Sigmoid colon (tissue), 7 donors: ENCODE measurements around the gene GINS2. TPM values are rescaled to one million over a fixed set of nuclear protein-coding genes. Genes with fewer than 3 reads are reported as not detected.

Source experiments
- DNase-seq: peaks from one replicate; pipeline ENCODE4 v3.0.0-alpha.2; 2019
- H3K27ac ChIP-seq, 4 donors: fragments of 200-600 bp; sonication (generic); one replicate each; pipeline ENCODE4 v1.5.1; 2016 to 2019; ENCODE audit warnings: mild to moderate bottlenecking in 1 of 4
- H3K27me3 ChIP-seq, 3 donors: fragments of 200-600 bp; sonication (generic); one replicate each; pipeline ENCODE4 v1.5.1; 2019; ENCODE audit warnings: mild to moderate bottlenecking in 1 of 3
- H3K36me3 ChIP-seq, 4 donors: fragments of 200-600 bp; sonication (generic); one replicate each; pipeline ENCODE4 v1.5.1; 2016 to 2019
- H3K4me1 ChIP-seq, 4 donors: fragments of 200-600 bp; sonication (generic); one replicate each; pipeline ENCODE4 v1.5.1; 2017 to 2019
- H3K4me3 ChIP-seq, 4 donors: fragments of 200-600 bp; sonication (generic); one replicate each; pipeline ENCODE4 v1.5.1; 2017 to 2019; ENCODE audit warnings: mild to moderate bottlenecking in 2 of 4, moderate library complexity in 1 of 4
- H3K9me3 ChIP-seq, 4 donors: fragments of 200-600 bp in 3 of 4; sonication (generic) in 3 of 4; one replicate each; pipeline versions ENCODE4 v1.5.1 to v1.6.1; 2013 to 2019
- CTCF ChIP-seq, 4 experiments: fragments of 450-650 bp in 3 of 4; fragments of 200-600 bp in 1 of 4; IDR thresholded peaks; one replicate each; pipeline ENCODE4 v1.5.1; 2016 to 2019; ENCODE audit warnings: antibody characterized with exemption in 4 of 4, mild to moderate bottlenecking in 3 of 4, moderate library complexity in 2 of 4
- EP300 ChIP-seq, 4 donors: sonication (generic); formaldehyde crosslinking; IDR thresholded peaks; one replicate each; pipeline ENCODE4 v1.6.1; 2017; ENCODE audit warnings: antibody characterized with exemption in 4 of 4
- POLR2A ChIP-seq, 2 donors: fragments of 450-650 bp; IDR thresholded peaks; one replicate each; pipeline ENCODE4 v1.6.1; 2016; ENCODE audit warnings: antibody characterized with exemption in 2 of 2, mild to moderate bottlenecking in 2 of 2, moderate library complexity in 2 of 2
- POLR2AphosphoS5 ChIP-seq, 4 donors: sonication (generic); formaldehyde crosslinking; IDR thresholded peaks; one replicate each; pipeline ENCODE4 v1.6.1; 2017; ENCODE audit warnings: antibody characterized with exemption in 4 of 4
- WGBS, 2 donors: extraction: QIAGEN DNeasy Blood & Tissue Kit; methylation state at CpG; one replicate each; pipeline ENCODE4 v1.1.7; 2013; 5-methylcytosine and 5-hydroxymethylcytosine counted together
- intact Hi-C: fragments of 100-400 bp; cut with DNase I; formaldehyde crosslinking; loops from one replicate; pipeline ENCODE4 v1.15.1; 2023
- polyA plus RNA-seq, 3 donors: library from polyadenylated mRNA; stranded (reverse); fragments of 200-250 nt; gene quantifications; one replicate each; pipeline ENCODE4 v1.2.3, GENCODE V29; 2013
- small RNA-seq, 3 donors: library from RNA; depleted of rRNA; stranded (forward); fragments of <200 nt; gene quantifications; one replicate each; pipeline ENCODE3, GENCODE V24; 2016
- total RNA-seq, 4 donors: library from RNA; depleted of rRNA; stranded (reverse); fragments of >200 nt; gene quantifications; one replicate each; pipeline ENCODE4 v1.1.0, GENCODE V29; 2016
- donor health status: healthy with polysubstance abuse.
- donor health status: Bipolar disorder and iron deficiency.
- donor health status: healthy.

The GINS2 gene
- total and polyA plus RNA-seq, 7 donors, result 0.16 to 9.6 (median 1.2) TPM; not detected in 1

- TF ChIP-seq CTCF (IDR thresholded peaks at IDR 0.05), result no peak
- peaks cover 0 to 56% (median 47%) of the 10 kb centered on the region in 4 donors for H3K4me1 ChIP-seq
Measured at GRCh38 chr16:85628645-85629044, 60.1 kb downstream of the GINS2 start.

GRCh38 chr16:85628265-85628556, 60.5 kb downstream of the GINS2 start:
- DNase-seq, result no peak
- H3K27ac ChIP-seq, result peak overlapping the region in 2 of 4 donors; percentile 49 to 64
- no peaks in the 10 kb centered on the region for H3K9me3 ChIP-seq
- TF ChIP-seq POLR2A (IDR thresholded peaks at IDR 0.05) (no peak), POLR2AphosphoS5 (IDR thresholded peaks at IDR 0.05) (no peak), CTCF (IDR thresholded peaks at IDR 0.05) (no peak), EP300 (IDR thresholded peaks at IDR 0.05) (no peak)
- no peaks in the 10 kb centered on the region for H3K27me3 ChIP-seq
- peaks cover 0 to 56% (median 47%) of the 10 kb centered on the region in 4 donors for H3K4me1 ChIP-seq
- WGBS, 2 donors, result 89 to 93% methylated on average over 5 of the region's 5 CpGs
- intact Hi-C loops, result no loop called here
- no peaks in the 10 kb centered on the region for H3K36me3 ChIP-seq
- no peak overlapping the region for H3K4me3 ChIP-seq

More at GRCh38 chr16:85628645-85629044, 60.1 kb downstream of the GINS2 start:
- 95 to 96% methylated on average over 14 of the region's 14 CpGs for WGBS, 2 donors
- no peaks in the 10 kb centered on the region for H3K27me3 ChIP-seq
- no peaks in the 10 kb centered on the region for H3K36me3 ChIP-seq
- intact Hi-C loops, result no loop called here
- no peak overlapping the region for H3K4me3 ChIP-seq
- no peak for DNase-seq
- H3K9me3 ChIP-seq, result no peaks in the 10 kb centered on the region
- peak overlapping the region in 1 of 4 donors; percentile 64 for H3K27ac ChIP-seq

GRCh38 chr16:85627526-85628264, 61.1 kb downstream of the GINS2 start:
- intact Hi-C loops, result no loop called here
- 86 to 91% methylated on average over 30 of the region's 30 CpGs for WGBS, 2 donors
- no peak for TF ChIP-seq EP300 (IDR thresholded peaks at IDR 0.05)
- no peak for TF ChIP-seq POLR2A (IDR thresholded peaks at IDR 0.05)
- TF ChIP-seq POLR2AphosphoS5 (IDR thresholded peaks at IDR 0.05), result peak in 1 of 4 donors; percentile 17
- DNase-seq, result no peak
- no peaks in the 10 kb centered on the region for H3K36me3 ChIP-seq
- no peaks in the 10 kb centered on the region for H3K9me3 ChIP-seq
- no peaks in the 10 kb centered on the region for H3K27me3 ChIP-seq
- peak overlapping the region in 3 of 4 donors; percentile 49 to 64 (median 55) for H3K27ac ChIP-seq
- peaks cover 0 to 56% (median 47%) of the 10 kb centered on the region in 4 donors for H3K4me1 ChIP-seq
- H3K4me3 ChIP-seq, result no peak overlapping the region

GRCh38 chr16:85627089-85627488, 61.7 kb downstream of the GINS2 start:
- H3K27ac ChIP-seq, result peak overlapping the region in 3 of 4 donors; percentile 49 to 64 (median 55)
- H3K9me3 ChIP-seq, result no peaks in the 10 kb centered on the region
- 43 to 81% methylated on average over 8 of the region's 8 CpGs for WGBS, 2 donors
- DNase-seq, result no peak
- no peak overlapping the region for H3K4me3 ChIP-seq
- no peaks in the 10 kb centered on the region for H3K36me3 ChIP-seq
- intact Hi-C loops, result no loop called here
- no peaks in the 10 kb centered on the region for H3K27me3 ChIP-seq
- TF ChIP-seq POLR2A (IDR thresholded peaks at IDR 0.05), result no peak
- TF ChIP-seq POLR2AphosphoS5 (IDR thresholded peaks at IDR 0.05), result no peak
- no peak for TF ChIP-seq CTCF (IDR thresholded peaks at IDR 0.05)
- no peak for TF ChIP-seq EP300 (IDR thresholded peaks at IDR 0.05)
- peaks cover 0 to 55% (median 45%) of the 10 kb centered on the region in 4 donors for H3K4me1 ChIP-seq

Small RNA genes lying within 50 kb of the gene (small RNA-seq; reads per million reads assigned to genes)
- gene RN7SL381P, result 0 reads per million in 3 donors

Other genes starting within 250 kb of the GINS2 start
- gene GSE1, start 75.6 kb downstream of the GINS2 start, total RNA-seq, result 10 to 100 TPM; 30.8 to 76.7 (median 47.3) TPM
- gene GSE1, start 75.6 kb downstream of the GINS2 start, polyA plus RNA-seq, result 10 to 100 TPM; 12.0 to 49.5 (median 19.4) TPM
- gene C16orf74, start 62.1 kb upstream of the GINS2 start, total RNA-seq, result 1 to 10 TPM in 3 of 4 donors, not detected in 1; 1.1 to 8.3 (median 1.4) TPM
- gene C16orf74, start 62.1 kb upstream of the GINS2 start, polyA plus RNA-seq, result 1 to 10 TPM in 2 of 3 donors, under 1 TPM in 1; 0.60 to 8.1 (median 1.4) TPM
- gene EMC8, start 110.6 kb upstream of the GINS2 start, total RNA-seq, result 10 to 100 TPM; 23.2 to 38.8 (median 28.9) TPM
- 10 to 100 TPM; 13.8 to 23.7 (median 16.0) TPM for gene EMC8, start 110.6 kb upstream of the GINS2 start, polyA plus RNA-seq
- 100 to 1,000 TPM; 700 to 868 (median 716) TPM for gene COX4I1, start 110.7 kb upstream of the GINS2 start, total RNA-seq
- 1,000 to 10,000 TPM; 1,379 to 1,922 (median 1,756) TPM for gene COX4I1, start 110.7 kb upstream of the GINS2 start, polyA plus RNA-seq
- gene IRF8, start 210.2 kb upstream of the GINS2 start, total RNA-seq, result 10 to 100 TPM in 1 of 4 donors, 1 to 10 TPM in 3; 3.5 to 10.8 (median 8.5) TPM
- 10 to 100 TPM; 18.5 to 74.0 (median 19.2) TPM for gene IRF8, start 210.2 kb upstream of the GINS2 start, polyA plus RNA-seq